GM13976 (cell line): Measurements from ENCODE around the gene ATP8B4.

Experiments
- DNase-seq: peaks from one replicate; pipeline ENCODE4 v3.0.0; 2012; ENCODE audit warnings: low spot score
- in situ Hi-C: fragments of 300-500 bp; cut with MboI; formaldehyde crosslinking; loops from one replicate; pipeline ENCODE4 v1.12.0; 2022; ENCODE audit warnings: low sequenced_read_pairs, mixed read lengths, inconsistent platforms; ENCODE audit not compliant: unreplicated experiment
- TF ChIP-seq, protein P1 (sequence below): IDR thresholded peaks from 2 replicates; pipeline ENCODE4 v1.5.1; 2012; ENCODE audit warnings: borderline replicate concordance, mild to moderate bottlenecking; ENCODE audit not compliant: insufficient read depth; ENCODE audit errors: extremely low read depth, missing control alignments, control extremely low read depth

ATP8B4 gene

DNA sequence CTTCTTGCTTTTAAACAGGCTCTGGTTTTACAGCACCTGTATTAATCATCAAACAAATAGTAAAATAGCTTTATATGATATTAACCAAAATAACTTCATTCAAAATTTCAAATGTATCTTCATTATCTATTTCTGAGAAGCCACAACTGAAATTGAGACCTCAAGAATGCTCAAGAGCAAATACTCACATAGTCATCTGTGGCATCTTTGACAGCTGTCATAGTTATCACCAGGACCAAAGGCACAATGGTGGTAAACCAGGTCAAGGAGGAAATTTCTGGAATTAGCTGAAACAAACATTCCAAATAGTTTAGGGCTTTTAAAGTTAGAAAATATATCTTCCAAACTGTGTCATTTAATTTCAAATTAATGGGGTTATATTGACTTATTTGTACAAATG lies 74.6 kb downstream of the ATP8B4 start:
- DNase-seq: no peak
- in situ Hi-C loops: loop anchor here (25.0 kb wide), 1 partner anchor 1182 kb away; no protein-coding TSS in a partner anchor
- TF ChIP-seq, protein P1, sequence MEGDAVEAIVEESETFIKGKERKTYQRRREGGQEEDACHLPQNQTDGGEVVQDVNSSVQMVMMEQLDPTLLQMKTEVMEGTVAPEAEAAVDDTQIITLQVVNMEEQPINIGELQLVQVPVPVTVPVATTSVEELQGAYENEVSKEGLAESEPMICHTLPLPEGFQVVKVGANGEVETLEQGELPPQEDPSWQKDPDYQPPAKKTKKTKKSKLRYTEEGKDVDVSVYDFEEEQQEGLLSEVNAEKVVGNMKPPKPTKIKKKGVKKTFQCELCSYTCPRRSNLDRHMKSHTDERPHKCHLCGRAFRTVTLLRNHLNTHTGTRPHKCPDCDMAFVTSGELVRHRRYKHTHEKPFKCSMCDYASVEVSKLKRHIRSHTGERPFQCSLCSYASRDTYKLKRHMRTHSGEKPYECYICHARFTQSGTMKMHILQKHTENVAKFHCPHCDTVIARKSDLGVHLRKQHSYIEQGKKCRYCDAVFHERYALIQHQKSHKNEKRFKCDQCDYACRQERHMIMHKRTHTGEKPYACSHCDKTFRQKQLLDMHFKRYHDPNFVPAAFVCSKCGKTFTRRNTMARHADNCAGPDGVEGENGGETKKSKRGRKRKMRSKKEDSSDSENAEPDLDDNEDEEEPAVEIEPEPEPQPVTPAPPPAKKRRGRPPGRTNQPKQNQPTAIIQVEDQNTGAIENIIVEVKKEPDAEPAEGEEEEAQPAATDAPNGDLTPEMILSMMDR: no peak

DNA sequence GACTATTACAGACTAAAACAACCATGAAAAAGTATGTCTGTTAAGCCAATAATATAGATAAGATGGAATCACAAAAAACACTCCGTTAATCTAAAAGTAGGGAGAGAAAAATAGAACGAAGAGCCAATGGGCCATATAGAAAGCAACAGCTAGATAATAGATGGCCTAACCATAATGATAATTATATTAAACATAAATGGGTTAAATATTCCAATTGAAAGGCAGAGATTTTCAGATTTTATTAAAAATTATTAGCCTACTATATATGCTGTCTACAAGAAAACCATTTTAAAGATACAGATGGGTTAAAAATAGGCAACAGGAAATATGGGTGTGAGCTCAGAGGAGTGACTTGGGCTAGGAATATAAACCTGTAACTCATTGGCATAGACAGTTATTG lies 76.3 kb downstream of the ATP8B4 start:
- in situ Hi-C loops: loop anchor here (25.0 kb wide), 1 partner anchor 1180 kb away; no protein-coding TSS in a partner anchor
- DNase-seq: no peak

DNA sequence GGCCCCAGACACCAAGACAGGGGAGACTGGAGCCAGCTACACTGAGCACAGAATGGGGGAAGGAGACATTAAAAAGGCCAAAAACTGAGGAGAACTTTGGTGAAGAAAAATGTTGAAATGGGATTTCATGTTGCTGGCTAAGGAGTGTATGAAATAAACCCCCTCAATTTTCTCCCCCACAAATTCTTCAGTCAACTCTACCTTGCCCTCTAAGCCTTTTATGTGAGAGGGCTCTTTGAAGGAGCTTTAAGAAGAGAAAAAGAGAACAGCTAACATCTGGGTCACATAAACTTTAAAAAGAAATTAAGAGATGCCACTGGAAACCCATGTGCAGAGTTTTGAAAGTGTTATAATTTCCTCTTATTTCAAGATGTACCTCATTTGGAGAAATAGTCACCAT lies 88.6 kb downstream of the ATP8B4 start:
- DNase-seq: no peak
- in situ Hi-C loops: loop anchor here (25.0 kb wide), 1 partner anchor 1168 kb away; no protein-coding TSS in a partner anchor
- TF ChIP-seq, protein P1: no peak

More for the DNA sequence above, 76.3 kb downstream of the ATP8B4 start:
- TF ChIP-seq, protein P1: no peak

DNA sequence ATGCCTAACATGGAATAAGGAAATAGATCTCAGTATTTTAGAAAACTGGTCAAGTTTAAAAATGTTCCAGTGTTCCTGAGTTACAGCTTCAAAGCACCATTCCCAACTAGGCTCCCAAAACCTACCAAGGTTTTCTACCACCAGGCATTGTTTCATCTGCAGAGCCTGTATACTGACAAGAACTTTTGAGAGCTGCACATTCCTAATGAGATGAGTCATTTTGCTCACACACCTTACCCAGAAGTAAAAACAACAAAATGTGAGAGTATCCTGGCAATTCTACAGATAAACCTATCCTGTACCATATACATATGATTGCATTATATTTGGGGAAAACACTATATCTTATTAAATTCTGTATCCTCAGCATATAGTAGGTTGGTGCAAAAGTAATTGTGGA lies 90.7 kb downstream of the ATP8B4 start:
- TF ChIP-seq, protein P1: no peak
- in situ Hi-C loops: loop anchor here (25.0 kb wide), 1 partner anchor 1166 kb away; no protein-coding TSS in a partner anchor
- DNase-seq: no peak

DNA sequence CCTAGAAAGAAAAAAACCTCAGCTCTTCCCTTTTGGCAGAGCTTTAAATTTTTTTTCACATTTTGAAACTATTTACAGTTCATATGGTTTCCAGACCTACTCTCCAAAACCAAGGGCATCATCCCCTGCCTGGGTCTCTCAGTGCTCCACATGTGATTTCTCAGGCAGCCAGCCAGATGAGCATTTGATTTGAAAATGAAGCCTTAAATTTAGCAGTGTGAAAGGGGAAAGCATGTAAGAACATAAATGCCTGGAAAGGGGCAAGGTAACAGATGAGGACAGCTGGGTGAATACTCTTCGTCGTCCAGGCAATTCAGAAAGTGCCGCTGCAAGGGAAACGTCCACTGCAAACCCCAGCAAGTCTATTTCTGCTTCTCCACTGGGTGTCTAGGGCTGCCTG lies 94.8 kb downstream of the ATP8B4 start:
- TF ChIP-seq, protein P1: no peak
- in situ Hi-C loops: loop anchor here (25.0 kb wide), 1 partner anchor 787 kb away; no protein-coding TSS in a partner anchor
- DNase-seq: no peak

DNA sequence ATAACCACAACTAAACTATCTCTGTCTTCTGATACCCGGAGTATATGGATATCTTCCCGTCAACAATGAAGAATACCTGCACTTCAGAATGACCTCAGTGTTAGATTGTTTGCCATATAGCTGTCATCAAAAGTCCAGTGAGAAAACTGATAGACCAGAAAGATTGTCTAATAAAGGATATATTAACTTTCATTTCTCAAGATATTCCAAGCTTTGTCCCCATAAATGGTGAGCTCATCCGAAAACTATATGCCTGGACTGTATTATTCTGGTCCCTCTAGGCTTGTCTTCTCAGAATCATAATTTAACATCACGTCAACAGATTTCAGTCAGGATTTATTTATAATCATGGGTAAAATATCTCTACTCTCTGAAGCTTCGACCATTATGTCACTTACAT lies 100.5 kb downstream of the ATP8B4 start:
- in situ Hi-C loops: loop anchor here (25.0 kb wide), 1 partner anchor 781 kb away; no protein-coding TSS in a partner anchor
- DNase-seq: no peak
- TF ChIP-seq, protein P1: no peak
